ENCODE measurements around the gene ZNF385A. TPM values are rescaled to one million over a fixed set of nuclear protein-coding genes. Genes with fewer than 3 reads are reported as not detected.

ZNF385A gene
- total and polyA plus RNA-seq, 2 experiments from 2014 or later, result 10.9 to 21.7 TPM

DNA sequence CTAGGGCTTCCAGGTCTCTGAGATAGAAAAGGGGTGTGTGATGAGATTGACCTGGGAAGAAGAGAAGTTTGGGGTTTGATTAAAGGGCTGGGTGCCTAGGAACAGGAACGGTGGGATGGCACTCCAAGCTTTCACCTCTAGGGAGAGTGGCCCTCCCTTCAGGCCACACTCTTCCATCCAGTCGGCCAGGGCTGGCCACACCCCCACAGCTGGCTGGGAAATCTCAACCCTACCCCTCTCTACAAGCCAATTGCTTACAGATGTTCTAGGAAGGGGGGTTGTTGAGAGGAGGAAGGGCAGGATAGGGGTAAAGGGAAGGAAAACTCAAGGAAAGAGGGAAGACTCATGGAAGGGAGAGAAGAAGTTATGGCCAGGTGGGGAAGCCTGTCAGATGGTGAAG lies 41.2 kb upstream of the ZNF385A start:
- ATAC-seq, result peak; percentile 26

DNA sequence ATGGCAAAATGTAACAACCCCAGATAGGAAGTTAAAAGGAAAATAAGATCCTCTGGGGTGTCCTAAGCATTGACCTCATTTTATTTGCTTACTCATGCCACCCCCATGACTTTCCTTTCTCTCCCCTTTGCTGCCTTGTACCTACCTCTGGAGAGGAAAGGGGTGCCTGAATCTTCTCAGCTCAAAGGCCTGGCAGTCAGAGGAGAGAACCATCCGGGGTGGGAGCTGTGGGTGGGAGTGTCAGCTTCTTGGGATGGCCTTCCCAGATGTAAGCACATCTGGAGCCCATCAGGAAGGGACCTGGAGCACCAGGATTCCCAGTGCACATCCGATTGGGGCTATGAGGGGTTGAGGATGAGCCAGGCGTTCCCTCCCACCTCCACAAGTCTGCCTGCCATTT lies 39.7 kb upstream of the ZNF385A start:
- Mint-ChIP-seq H3K4me1 (peaks cover 55% of the 10 kb centered on the region), H3K36me3 (ENCODE audit: low read depth) (no peaks in the 10 kb centered on the region), H3K9me3 (no peaks in the 10 kb centered on the region), H3K27me3 (ENCODE audit: insufficient read depth, low read depth, poor library complexity) (peaks cover 56% of the 10 kb centered on the region), H3K27ac (no peak overlapping the region), H3K4me3 (no peak overlapping the region)
- ATAC-seq (no peak), DNase-seq (ENCODE audit: low spot score) (no peak)
- Histone ChIP-seq H3F3A (replicated peaks; ENCODE audit: low read depth) (no peaks in the 10 kb centered on the region), H3K4me1 (ENCODE audit: insufficient read depth) (peaks cover 39% of the 10 kb centered on the region), H3K79me2 (replicated peaks; ENCODE audit: insufficient read depth) (no peaks in the 10 kb centered on the region), H3K4me3 (no peak overlapping the region), H2AFZ (no peak overlapping the region), H3K9me2 (ENCODE audit: insufficient read depth) (no peaks in the 10 kb centered on the region), H3K36me3 (ENCODE audit: insufficient read depth) (no peaks in the 10 kb centered on the region), H4K20me1 (replicated peaks; ENCODE audit: insufficient read depth) (no peaks in the 10 kb centered on the region), H3K4me2 (no peak overlapping the region), H3K27me3 (ENCODE audit: insufficient read depth) (peaks cover 36% of the 10 kb centered on the region), H3K27ac (ENCODE audit: low read depth) (no peak overlapping the region)
- TF ChIP-seq EZH2 (IDR thresholded peaks at IDR 0.05; ENCODE audit: low read depth, unreplicated experiment) (no peak), CREB1 (CRISPR knock-in tag; IDR thresholded peaks at IDR 0.05; ENCODE audit: low read depth) (no peak), NANOG (IDR thresholded peaks at IDR 0.05; ENCODE audit: borderline replicate concordance) (no peak), EZH2phosphoT487 (IDR thresholded peaks at IDR 0.05; ENCODE audit: unreplicated experiment) (no peak), JUNB (IDR thresholded peaks at IDR 0.05; ENCODE audit: unreplicated experiment) (no peak), ZNF462 (CRISPR knock-in tag; IDR thresholded peaks at IDR 0.05) (no peak), ZNF114 (CRISPR knock-in tag; IDR thresholded peaks at IDR 0.05) (no peak)
- TF ChIP-seq, protein P1, sequence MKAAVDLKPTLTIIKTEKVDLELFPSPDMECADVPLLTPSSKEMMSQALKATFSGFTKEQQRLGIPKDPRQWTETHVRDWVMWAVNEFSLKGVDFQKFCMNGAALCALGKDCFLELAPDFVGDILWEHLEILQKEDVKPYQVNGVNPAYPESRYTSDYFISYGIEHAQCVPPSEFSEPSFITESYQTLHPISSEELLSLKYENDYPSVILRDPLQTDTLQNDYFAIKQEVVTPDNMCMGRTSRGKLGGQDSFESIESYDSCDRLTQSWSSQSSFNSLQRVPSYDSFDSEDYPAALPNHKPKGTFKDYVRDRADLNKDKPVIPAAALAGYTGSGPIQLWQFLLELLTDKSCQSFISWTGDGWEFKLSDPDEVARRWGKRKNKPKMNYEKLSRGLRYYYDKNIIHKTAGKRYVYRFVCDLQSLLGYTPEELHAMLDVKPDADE (IDR thresholded peaks at IDR 0.05), result no peak
- TF ChIP-seq, protein P2, sequence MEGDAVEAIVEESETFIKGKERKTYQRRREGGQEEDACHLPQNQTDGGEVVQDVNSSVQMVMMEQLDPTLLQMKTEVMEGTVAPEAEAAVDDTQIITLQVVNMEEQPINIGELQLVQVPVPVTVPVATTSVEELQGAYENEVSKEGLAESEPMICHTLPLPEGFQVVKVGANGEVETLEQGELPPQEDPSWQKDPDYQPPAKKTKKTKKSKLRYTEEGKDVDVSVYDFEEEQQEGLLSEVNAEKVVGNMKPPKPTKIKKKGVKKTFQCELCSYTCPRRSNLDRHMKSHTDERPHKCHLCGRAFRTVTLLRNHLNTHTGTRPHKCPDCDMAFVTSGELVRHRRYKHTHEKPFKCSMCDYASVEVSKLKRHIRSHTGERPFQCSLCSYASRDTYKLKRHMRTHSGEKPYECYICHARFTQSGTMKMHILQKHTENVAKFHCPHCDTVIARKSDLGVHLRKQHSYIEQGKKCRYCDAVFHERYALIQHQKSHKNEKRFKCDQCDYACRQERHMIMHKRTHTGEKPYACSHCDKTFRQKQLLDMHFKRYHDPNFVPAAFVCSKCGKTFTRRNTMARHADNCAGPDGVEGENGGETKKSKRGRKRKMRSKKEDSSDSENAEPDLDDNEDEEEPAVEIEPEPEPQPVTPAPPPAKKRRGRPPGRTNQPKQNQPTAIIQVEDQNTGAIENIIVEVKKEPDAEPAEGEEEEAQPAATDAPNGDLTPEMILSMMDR (conservative IDR thresholded peaks at IDR 0.05; ENCODE audit: low read depth in 2 of 2), result no peak

More for the DNA sequence above, 41.2 kb upstream of the ZNF385A start:
- H4K20me1 ChIP-seq (replicated peaks; ENCODE audit: insufficient read depth), result no peaks in the 10 kb centered on the region
- H3K4me2 ChIP-seq, result no peak overlapping the region
- no peak overlapping the region; the same call in 2 of the 3 replicates for H3K4me3 Mint-ChIP-seq
- no peaks in the 10 kb centered on the region for H3F3A ChIP-seq (replicated peaks; ENCODE audit: low read depth)
- peaks cover 47% of the 10 kb centered on the region for H3K4me1 Mint-ChIP-seq
- no peak overlapping the region for H3K27ac ChIP-seq (ENCODE audit: low read depth)
- no peak overlapping the region for H3K4me3 ChIP-seq
- no peaks in the 10 kb centered on the region for H3K9me2 ChIP-seq (ENCODE audit: insufficient read depth)
- no peak overlapping the region for H3K27ac Mint-ChIP-seq
- H3K79me2 ChIP-seq (replicated peaks; ENCODE audit: insufficient read depth), result no peaks in the 10 kb centered on the region
- H2AFZ ChIP-seq, result no peak overlapping the region
- H3K9me3 Mint-ChIP-seq, result no peaks in the 10 kb centered on the region
- H3K27me3 ChIP-seq (ENCODE audit: insufficient read depth), result peaks cover 33% of the 10 kb centered on the region; the same call in 1 of the 2 replicates
- DNase-seq (ENCODE audit: low spot score), result no peak
- H3K36me3 Mint-ChIP-seq (ENCODE audit: low read depth), result no peaks in the 10 kb centered on the region
- H3K4me1 ChIP-seq (ENCODE audit: insufficient read depth), result peaks cover 25% of the 10 kb centered on the region
- no peak for TF ChIP-seq CREB1 (CRISPR knock-in tag; IDR thresholded peaks at IDR 0.05; ENCODE audit: low read depth)
- TF ChIP-seq STAT1 (IDR thresholded peaks at IDR 0.05; ENCODE audit: unreplicated experiment), result no peak
- H3K36me3 ChIP-seq (ENCODE audit: insufficient read depth), result no peaks in the 10 kb centered on the region
- peaks cover 48% of the 10 kb centered on the region for H3K27me3 Mint-ChIP-seq (ENCODE audit: insufficient read depth, low read depth, poor library complexity)
